SJCRH30 (cell line): ENCODE measurements around the gene MRPL28. TPM values are rescaled to one million over a fixed set of nuclear protein-coding genes. Genes with fewer than 3 reads are reported as not detected.

Experiments used
- total RNA-seq: library from RNA; depleted of rRNA; stranded (reverse); fragments of >200 nt; shearing (Covaris generic); gene quantifications from 2 replicates; pipeline ENCODE4 v1.2.3, GENCODE V29; 2014; rRNA removed

The MRPL28 gene
- total RNA-seq, 1 experiment from 2014 or later, result 81.4 TPM

Other genes starting within 250 kb of the MRPL28 start
- 9.8 and 11.5 TPM in 2 replicates for gene NPRL3, start 231.9 kb downstream of the MRPL28 start, total RNA-seq
- not detected in 2 replicates for gene HBZ, start 217.9 kb downstream of the MRPL28 start, total RNA-seq
- gene HBM, start 204.6 kb downstream of the MRPL28 start, total RNA-seq, result not detected in 2 replicates
- gene HBA2, start 197.7 kb downstream of the MRPL28 start, total RNA-seq, result not detected in 2 replicates
- 0.33 TPM in 1 of 2 replicates, not detected in the other for gene HBA1, start 193.9 kb downstream of the MRPL28 start, total RNA-seq
- not detected in 2 replicates for gene HBQ1, start 190.1 kb downstream of the MRPL28 start, total RNA-seq
- 38.0 and 47.4 TPM in 2 replicates for gene LUC7L, start 141.1 kb downstream of the MRPL28 start, total RNA-seq
- 28.3 and 28.9 TPM in 2 replicates for gene FAM234A, start 135.7 kb downstream of the MRPL28 start, total RNA-seq
- gene RGS11, start 94.6 kb downstream of the MRPL28 start, total RNA-seq, result not detected in 2 replicates
- not detected in 2 replicates for gene ARHGDIG, start 89.9 kb downstream of the MRPL28 start, total RNA-seq
- gene PDIA2, start 87.4 kb downstream of the MRPL28 start, total RNA-seq, result 0.18 and 0.38 TPM in 2 replicates
- gene AXIN1, start 17.8 kb downstream of the MRPL28 start, total RNA-seq, result 20.9 and 21.1 TPM in 2 replicates
- gene PGAP6, start 11.4 kb upstream of the MRPL28 start, total RNA-seq, result 25.6 and 27.5 TPM in 2 replicates
- 140 and 149 TPM in 2 replicates for gene NME4, start 26.7 kb upstream of the MRPL28 start, total RNA-seq
- 4.8 and 5.7 TPM in 2 replicates for gene DECR2, start 31.3 kb upstream of the MRPL28 start, total RNA-seq
- gene RAB11FIP3, start 55.1 kb upstream of the MRPL28 start, total RNA-seq, result 28.6 and 30.2 TPM in 2 replicates
- gene CAPN15, start 157.2 kb upstream of the MRPL28 start, total RNA-seq, result 48.8 and 54.0 TPM in 2 replicates
- gene PRR35, start 189.9 kb upstream of the MRPL28 start, total RNA-seq, result not detected in 2 replicates
- gene NHLRC4, start 196.5 kb upstream of the MRPL28 start, total RNA-seq, result 0.08 TPM in 1 of 2 replicates, not detected in the other
- gene PIGQ, start 199.4 kb upstream of the MRPL28 start, total RNA-seq, result 20.9 and 24.4 TPM in 2 replicates
- 13.2 and 14.4 TPM in 2 replicates for gene RAB40C, start 219.5 kb upstream of the MRPL28 start, total RNA-seq